ENCODE data around the gene GRK5. TPM values are rescaled to one million over a fixed set of nuclear protein-coding genes. Genes with fewer than 3 reads are reported as not detected.

GRK5 gene
- total RNA-seq, 1 experiment from 2014 or later: 2.3 TPM

- TF ChIP-seq ZNF532 (CRISPR knock-in tag; IDR thresholded peaks at IDR 0.05; ENCODE audit: borderline replicate concordance): no peak
- TF ChIP-seq TP53 (CRISPR knock-in tag; IDR thresholded peaks at IDR 0.05): no peak
- TF ChIP-seq ZNF425 (CRISPR knock-in tag; conservative IDR thresholded peaks at IDR 0.05): no peak
- no peak for TF ChIP-seq E2F5 (CRISPR knock-in tag; IDR thresholded peaks at IDR 0.05)
- no peak for TF ChIP-seq ZNF232 (CRISPR knock-in tag; IDR thresholded peaks at IDR 0.05)
Observed at GRCh38 chr10:119398996-119399395, 191.6 kb downstream of the GRK5 start (continued).

GRCh38 chr10:119399466-119399865 is 192.1 kb downstream of the GRK5 start:
- DNase-seq (ENCODE audit: low spot score) (no peak), ATAC-seq (no peak)
- ChIA-PET CTCF (interaction anchor here (1.0 kb wide), 1 partner anchor 190 kb away, joined by 4 read pairs; no protein-coding TSS in a partner anchor), POLR2A (no interaction called here)
- TF ChIP-seq PRDM15 (CRISPR knock-in tag; IDR thresholded peaks at IDR 0.05) (no peak), RELA (CRISPR knock-in tag; IDR thresholded peaks at IDR 0.05; ENCODE audit: borderline replicate concordance) (no peak), JUN (CRISPR knock-in tag; IDR thresholded peaks at IDR 0.05) (no peak), E2F5 (CRISPR knock-in tag; IDR thresholded peaks at IDR 0.05) (no peak), FOXP1 (CRISPR knock-in tag; IDR thresholded peaks at IDR 0.05; ENCODE audit: borderline replicate concordance) (no peak), ATF1 (CRISPR knock-in tag; IDR thresholded peaks at IDR 0.05) (no peak), HMGA2 (CRISPR knock-in tag; IDR thresholded peaks at IDR 0.05) (no peak)
- TF ChIP-seq, protein P1, sequence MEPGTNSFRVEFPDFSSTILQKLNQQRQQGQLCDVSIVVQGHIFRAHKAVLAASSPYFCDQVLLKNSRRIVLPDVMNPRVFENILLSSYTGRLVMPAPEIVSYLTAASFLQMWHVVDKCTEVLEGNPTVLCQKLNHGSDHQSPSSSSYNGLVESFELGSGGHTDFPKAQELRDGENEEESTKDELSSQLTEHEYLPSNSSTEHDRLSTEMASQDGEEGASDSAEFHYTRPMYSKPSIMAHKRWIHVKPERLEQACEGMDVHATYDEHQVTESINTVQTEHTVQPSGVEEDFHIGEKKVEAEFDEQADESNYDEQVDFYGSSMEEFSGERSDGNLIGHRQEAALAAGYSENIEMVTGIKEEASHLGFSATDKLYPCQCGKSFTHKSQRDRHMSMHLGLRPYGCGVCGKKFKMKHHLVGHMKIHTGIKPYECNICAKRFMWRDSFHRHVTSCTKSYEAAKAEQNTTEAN (CRISPR knock-in tag; IDR thresholded peaks at IDR 0.05): no peak
- TF ChIP-seq, protein P2, sequence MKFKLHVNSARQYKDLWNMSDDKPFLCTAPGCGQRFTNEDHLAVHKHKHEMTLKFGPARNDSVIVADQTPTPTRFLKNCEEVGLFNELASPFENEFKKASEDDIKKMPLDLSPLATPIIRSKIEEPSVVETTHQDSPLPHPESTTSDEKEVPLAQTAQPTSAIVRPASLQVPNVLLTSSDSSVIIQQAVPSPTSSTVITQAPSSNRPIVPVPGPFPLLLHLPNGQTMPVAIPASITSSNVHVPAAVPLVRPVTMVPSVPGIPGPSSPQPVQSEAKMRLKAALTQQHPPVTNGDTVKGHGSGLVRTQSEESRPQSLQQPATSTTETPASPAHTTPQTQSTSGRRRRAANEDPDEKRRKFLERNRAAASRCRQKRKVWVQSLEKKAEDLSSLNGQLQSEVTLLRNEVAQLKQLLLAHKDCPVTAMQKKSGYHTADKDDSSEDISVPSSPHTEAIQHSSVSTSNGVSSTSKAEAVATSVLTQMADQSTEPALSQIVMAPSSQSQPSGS (CRISPR knock-in tag; IDR thresholded peaks at IDR 0.05; ENCODE audit: borderline replicate concordance, low read depth): no peak
- TF ChIP-seq, protein P3, sequence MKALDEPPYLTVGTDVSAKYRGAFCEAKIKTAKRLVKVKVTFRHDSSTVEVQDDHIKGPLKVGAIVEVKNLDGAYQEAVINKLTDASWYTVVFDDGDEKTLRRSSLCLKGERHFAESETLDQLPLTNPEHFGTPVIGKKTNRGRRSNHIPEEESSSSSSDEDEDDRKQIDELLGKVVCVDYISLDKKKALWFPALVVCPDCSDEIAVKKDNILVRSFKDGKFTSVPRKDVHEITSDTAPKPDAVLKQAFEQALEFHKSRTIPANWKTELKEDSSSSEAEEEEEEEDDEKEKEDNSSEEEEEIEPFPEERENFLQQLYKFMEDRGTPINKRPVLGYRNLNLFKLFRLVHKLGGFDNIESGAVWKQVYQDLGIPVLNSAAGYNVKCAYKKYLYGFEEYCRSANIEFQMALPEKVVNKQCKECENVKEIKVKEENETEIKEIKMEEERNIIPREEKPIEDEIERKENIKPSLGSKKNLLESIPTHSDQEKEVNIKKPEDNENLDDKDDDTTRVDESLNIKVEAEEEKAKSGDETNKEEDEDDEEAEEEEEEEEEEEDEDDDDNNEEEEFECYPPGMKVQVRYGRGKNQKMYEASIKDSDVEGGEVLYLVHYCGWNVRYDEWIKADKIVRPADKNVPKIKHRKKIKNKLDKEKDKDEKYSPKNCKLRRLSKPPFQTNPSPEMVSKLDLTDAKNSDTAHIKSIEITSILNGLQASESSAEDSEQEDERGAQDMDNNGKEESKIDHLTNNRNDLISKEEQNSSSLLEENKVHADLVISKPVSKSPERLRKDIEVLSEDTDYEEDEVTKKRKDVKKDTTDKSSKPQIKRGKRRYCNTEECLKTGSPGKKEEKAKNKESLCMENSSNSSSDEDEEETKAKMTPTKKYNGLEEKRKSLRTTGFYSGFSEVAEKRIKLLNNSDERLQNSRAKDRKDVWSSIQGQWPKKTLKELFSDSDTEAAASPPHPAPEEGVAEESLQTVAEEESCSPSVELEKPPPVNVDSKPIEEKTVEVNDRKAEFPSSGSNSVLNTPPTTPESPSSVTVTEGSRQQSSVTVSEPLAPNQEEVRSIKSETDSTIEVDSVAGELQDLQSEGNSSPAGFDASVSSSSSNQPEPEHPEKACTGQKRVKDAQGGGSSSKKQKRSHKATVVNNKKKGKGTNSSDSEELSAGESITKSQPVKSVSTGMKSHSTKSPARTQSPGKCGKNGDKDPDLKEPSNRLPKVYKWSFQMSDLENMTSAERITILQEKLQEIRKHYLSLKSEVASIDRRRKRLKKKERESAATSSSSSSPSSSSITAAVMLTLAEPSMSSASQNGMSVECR (CRISPR knock-in tag; IDR thresholded peaks at IDR 0.05; ENCODE audit: borderline replicate concordance): no peak
- no peaks in the 10 kb centered on the region for H3K9me3 Mint-ChIP-seq
- H3K27ac Mint-ChIP-seq: no peak overlapping the region
- H3K36me3 Mint-ChIP-seq: no peaks in the 10 kb centered on the region
- no peaks in the 10 kb centered on the region for H3K27me3 Mint-ChIP-seq (ENCODE audit: low read depth)
- no peak overlapping the region for H3K4me3 Mint-ChIP-seq
- no peaks in the 10 kb centered on the region for H3K4me1 Mint-ChIP-seq
